Lower leg skin (tissue), 4 donors: ENCODE data around the gene C8B. TPM values are rescaled to one million over a fixed set of nuclear protein-coding genes. Genes with fewer than 3 reads are reported as not detected.

Source experiments
- DNase-seq, 2 donors: peaks; one replicate each; pipeline ENCODE4 v3.0.0-alpha.2; 2019; ENCODE audit warnings: low spot score in 2 of 2
- H3K4me3 ChIP-seq: fragments of 200-600 bp; sonication (generic); 2 replicates; pipeline ENCODE4 v1.5.1; 2017; ENCODE audit warnings: mild to moderate bottlenecking, low read depth; ENCODE audit not compliant: poor library complexity, severe bottlenecking
- POLR2A ChIP-seq, 2 donors: fragments of 450-650 bp; IDR thresholded peaks; one replicate each; pipeline ENCODE4 v1.6.1; 2016 to 2017; ENCODE audit warnings: antibody characterized with exemption in 2 of 2, mild to moderate bottlenecking in 1 of 2, moderate library complexity in 1 of 2
- WGBS, 2 donors: methylation state at CpG; one replicate each; pipeline ENCODE4 v1.1.5; 2018; 5-methylcytosine and 5-hydroxymethylcytosine counted together
- intact Hi-C: fragments of 100-400 bp; cut with DNase I; formaldehyde crosslinking; loops from one replicate; pipeline ENCODE4 v1.15.0; 2023; ENCODE audit warnings: low total_unique reads
- total RNA-seq, 4 donors: library from RNA; depleted of rRNA; stranded (reverse); fragments of >200 nt; gene quantifications; one replicate each; pipeline ENCODE4 v1.1.0, GENCODE V29; 2016
- TF ChIP-seq, protein P1 (sequence below), 3 donors: fragments of 450-650 bp; IDR thresholded peaks; one replicate each; pipeline ENCODE4 v1.5.1; 2016; ENCODE audit warnings: antibody characterized with exemption in 3 of 3, mild to moderate bottlenecking in 3 of 3, moderate library complexity in 2 of 3

The C8B gene
- total RNA-seq, 4 donors from 2014 or later, result not detected

GRCh38 chr1:56904663-56905397, 61.0 kb downstream of the C8B start:
- no peak for DNase-seq
- intact Hi-C loops, result no loop called here
- WGBS, 2 donors, result 59 to 62% methylated on average over 2 of the region's 2 CpGs
- TF ChIP-seq, protein P1, sequence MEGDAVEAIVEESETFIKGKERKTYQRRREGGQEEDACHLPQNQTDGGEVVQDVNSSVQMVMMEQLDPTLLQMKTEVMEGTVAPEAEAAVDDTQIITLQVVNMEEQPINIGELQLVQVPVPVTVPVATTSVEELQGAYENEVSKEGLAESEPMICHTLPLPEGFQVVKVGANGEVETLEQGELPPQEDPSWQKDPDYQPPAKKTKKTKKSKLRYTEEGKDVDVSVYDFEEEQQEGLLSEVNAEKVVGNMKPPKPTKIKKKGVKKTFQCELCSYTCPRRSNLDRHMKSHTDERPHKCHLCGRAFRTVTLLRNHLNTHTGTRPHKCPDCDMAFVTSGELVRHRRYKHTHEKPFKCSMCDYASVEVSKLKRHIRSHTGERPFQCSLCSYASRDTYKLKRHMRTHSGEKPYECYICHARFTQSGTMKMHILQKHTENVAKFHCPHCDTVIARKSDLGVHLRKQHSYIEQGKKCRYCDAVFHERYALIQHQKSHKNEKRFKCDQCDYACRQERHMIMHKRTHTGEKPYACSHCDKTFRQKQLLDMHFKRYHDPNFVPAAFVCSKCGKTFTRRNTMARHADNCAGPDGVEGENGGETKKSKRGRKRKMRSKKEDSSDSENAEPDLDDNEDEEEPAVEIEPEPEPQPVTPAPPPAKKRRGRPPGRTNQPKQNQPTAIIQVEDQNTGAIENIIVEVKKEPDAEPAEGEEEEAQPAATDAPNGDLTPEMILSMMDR (IDR thresholded peaks at IDR 0.05), result no peak
- no peak for TF ChIP-seq POLR2A (IDR thresholded peaks at IDR 0.05)
- H3K4me3 ChIP-seq, result no peak overlapping the region

- intact Hi-C loops, result no loop called here
- DNase-seq, result no peak
- H3K4me3 ChIP-seq, result no peak overlapping the region
- TF ChIP-seq, protein P1 (IDR thresholded peaks at IDR 0.05), result no peak
- no peak for TF ChIP-seq POLR2A (IDR thresholded peaks at IDR 0.05)
- WGBS, 2 donors, result 95 to 96% methylated on average over 1 of the region's 1 CpG
These were observed 62.0 kb downstream of the C8B start for GRCh38 chr1:56903778-56904177.

DNA sequence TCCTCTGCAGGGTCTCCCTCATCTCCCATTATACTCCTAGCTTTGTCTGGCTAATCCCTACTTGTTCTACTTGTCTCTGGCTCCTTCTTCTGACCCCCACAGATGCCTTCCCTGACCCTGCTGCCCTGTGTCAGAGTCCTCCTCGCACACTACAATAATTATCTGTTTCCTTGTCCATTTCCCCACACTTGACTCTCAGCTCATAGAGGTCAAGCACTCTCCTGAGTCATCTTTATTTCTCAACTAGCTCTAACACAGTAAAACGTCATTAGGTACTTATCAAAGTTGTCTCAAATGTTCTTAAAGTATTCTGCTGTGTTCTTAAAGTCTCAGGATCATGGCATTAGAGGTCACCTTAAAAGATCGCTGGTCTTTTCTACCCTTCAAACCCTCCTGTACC, 64.1 kb downstream of the C8B start:
- no peak for DNase-seq
- TF ChIP-seq POLR2A (IDR thresholded peaks at IDR 0.05), result no peak
- TF ChIP-seq, protein P1 (IDR thresholded peaks at IDR 0.05), result no peak
- intact Hi-C loops, result no loop called here
- no peak overlapping the region for H3K4me3 ChIP-seq
- WGBS, 2 donors, result 50 to 52% methylated on average over 3 of the region's 3 CpGs

DNA sequence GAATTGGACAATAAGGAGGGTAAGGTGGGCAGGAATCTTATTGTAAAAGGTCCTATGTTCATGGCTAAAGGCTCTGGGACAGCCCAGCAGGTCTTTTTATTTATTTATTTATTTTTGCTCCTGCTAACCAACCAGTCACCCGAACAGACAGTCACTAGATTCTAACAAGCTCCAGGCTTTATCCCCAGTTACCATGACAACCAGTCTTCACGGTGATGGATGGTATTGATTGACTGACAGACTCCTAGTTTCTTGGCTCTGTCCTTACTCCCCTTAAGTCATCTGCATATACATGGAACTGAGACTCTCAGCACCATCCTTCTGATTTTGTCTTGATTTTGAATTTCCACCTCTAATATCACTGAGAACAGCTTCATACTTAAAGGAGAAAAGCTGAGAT, 66.9 kb downstream of the C8B start:
- no peak overlapping the region for H3K4me3 ChIP-seq
- WGBS, 2 donors, result 68 to 69% methylated on average over 2 of the region's 2 CpGs
- TF ChIP-seq POLR2A (IDR thresholded peaks at IDR 0.05), result no peak
- TF ChIP-seq, protein P1 (IDR thresholded peaks at IDR 0.05), result no peak
- DNase-seq, result no peak
- intact Hi-C loops, result no loop called here

DNA sequence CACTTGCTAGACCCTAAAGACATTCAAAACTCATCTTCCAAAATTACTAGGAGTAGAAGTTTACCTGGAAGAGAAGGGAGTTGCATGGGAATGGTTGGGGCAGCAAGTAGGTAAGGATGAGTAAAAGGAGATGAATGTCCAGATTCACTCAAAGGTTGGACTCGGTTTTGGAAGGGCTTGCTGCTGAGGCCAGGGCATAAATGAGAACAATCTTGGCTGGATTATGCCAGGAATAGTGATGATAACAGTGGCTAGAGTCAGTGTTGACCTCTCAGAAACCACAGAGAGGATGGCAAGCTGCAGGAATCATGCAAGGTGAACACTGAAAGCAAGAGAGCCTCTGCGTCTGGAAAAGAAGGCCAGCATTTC, 67.8 kb downstream of the C8B start:
- intact Hi-C loops, result no loop called here
- 80 to 82% methylated on average over 2 of the region's 2 CpGs for WGBS, 2 donors
- no peak for DNase-seq
- no peak overlapping the region for H3K4me3 ChIP-seq
- TF ChIP-seq, protein P1 (IDR thresholded peaks at IDR 0.05), result no peak
- TF ChIP-seq POLR2A (IDR thresholded peaks at IDR 0.05), result no peak
